ENCODE measurements around the gene SNORC.

DNA sequence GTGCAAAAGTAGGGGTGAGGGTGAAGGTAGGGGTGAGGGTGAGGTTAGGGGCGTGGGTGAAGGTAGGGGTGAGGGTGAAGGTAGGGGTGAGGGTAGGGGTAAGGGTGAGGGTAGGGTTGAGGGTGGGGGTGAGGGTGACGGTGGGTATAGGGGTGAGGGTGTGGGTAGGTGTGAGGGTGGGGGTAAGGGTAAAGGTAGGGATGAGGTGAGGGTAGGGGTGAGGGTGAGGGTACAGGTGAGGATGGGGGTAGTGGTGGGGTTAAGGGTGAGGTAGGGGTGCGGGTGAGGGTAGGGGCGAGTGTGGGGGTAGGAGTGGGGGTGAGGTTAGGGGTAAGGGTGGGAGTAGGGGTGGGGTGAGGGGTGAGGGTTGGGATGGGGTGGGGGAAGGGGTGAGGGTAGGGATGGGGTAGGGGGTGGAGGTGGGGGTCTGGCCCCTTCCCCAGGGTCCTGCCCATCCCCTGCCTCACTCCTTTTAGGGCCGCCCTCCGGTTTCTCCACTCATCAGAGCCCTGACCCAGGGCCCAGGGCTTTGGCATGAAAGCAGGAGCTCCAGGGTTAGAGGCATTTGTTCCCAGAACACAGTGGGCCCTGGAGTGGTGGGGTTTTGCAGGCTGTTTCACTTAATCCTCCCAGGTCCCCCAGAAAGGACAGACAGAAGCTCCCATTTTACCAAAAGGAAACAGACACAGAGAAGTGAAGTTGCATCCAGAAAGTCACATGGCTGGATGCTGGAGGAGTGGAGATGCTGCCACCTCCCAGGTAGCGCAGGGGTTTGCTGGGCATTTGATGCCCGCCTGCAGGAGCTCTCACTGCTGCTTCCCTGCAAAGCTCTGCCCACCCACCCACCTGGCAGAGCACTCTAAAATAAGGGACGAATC is 26.9 kb downstream of the SNORC start:
- TF ChIP-seq EZH2 (IDR thresholded peaks at IDR 0.05) (no peak), POLR2AphosphoS5 (IDR thresholded peaks at IDR 0.05; ENCODE audit: borderline replicate concordance, low read depth, low read length) (no peak), FOXP2 (optimal IDR thresholded peaks at IDR 0.05; ENCODE audit: control extremely low read depth, extremely low read length, insufficient read depth) (no peak)
